Colonic mucosa (tissue), 4 donors: ENCODE results near the gene PDE10A. TPM values are rescaled to one million over a fixed set of nuclear protein-coding genes. Genes with fewer than 3 reads are reported as not detected.

Experiments
- DNase-seq: peaks from one replicate; pipeline ENCODE4 v3.0.0-alpha.2; 2020
- H3K27ac ChIP-seq: fragments of 200-600 bp; one replicate; pipeline ENCODE4 v1.8.0; 2021
- H3K27me3 ChIP-seq: fragments of 200-600 bp; one replicate; pipeline ENCODE4 v1.8.0; 2021
- H3K36me3 ChIP-seq: fragments of 200-600 bp; one replicate; pipeline ENCODE4 v1.8.0; 2021
- H3K4me1 ChIP-seq: fragments of 200-600 bp; one replicate; pipeline ENCODE4 v1.8.0; 2021; ENCODE audit warnings: mild to moderate bottlenecking
- H3K4me3 ChIP-seq: fragments of 200-600 bp; one replicate; pipeline ENCODE4 v1.8.0; 2021
- H3K9ac ChIP-seq, 2 donors: one replicate each; pipeline ENCODE4 v1.7.0; 2013; ENCODE audit warnings: control low read depth in 2 of 2, low read depth in 2 of 2, low read length in 2 of 2
- H3K9me3 ChIP-seq: fragments of 200-600 bp; one replicate; pipeline ENCODE4 v1.8.0; 2021
- CTCF ChIP-seq: fragments of 200-600 bp; IDR thresholded peaks from one replicate; pipeline ENCODE4 v1.8.0; 2022; ENCODE audit warnings: antibody characterized with exemption, mild to moderate bottlenecking
- intact Hi-C: fragments of 100-400 bp; cut with DNase I; formaldehyde crosslinking; loops from one replicate; pipeline ENCODE4 v1.14.1; 2022
- total RNA-seq, 2 donors: library from RNA; stranded (reverse); fragmentation: NEBNext Ultra II Directional in 1 of 2; extraction: Animal tissue kit (Norgen Biotek cat#: 25700) in 1 of 2; gene quantifications; one replicate each; pipeline ENCODE4 v1.2.1, GENCODE V29; 2021
- donor health status: healthy.
- donor health status: DM: no; HTN: no; CAD: no.
- donor health status: DM: no; HTN: no; CAD: no.

The PDE10A gene
- total RNA-seq, 2 donors from 2014 or later: 0.37 to 3.4 TPM

GRCh38 chr6:165685302-165685701 lies 22.3 kb upstream of the PDE10A start:
- no peak for DNase-seq
- Histone ChIP-seq H3K9ac (no peak overlapping the region), H3K36me3 (no peaks in the 10 kb centered on the region), H3K27ac (no peak overlapping the region), H3K27me3 (no peaks in the 10 kb centered on the region), H3K9me3 (no peaks in the 10 kb centered on the region), H3K4me3 (no peak overlapping the region), H3K4me1 (no peaks in the 10 kb centered on the region)
- no peak for TF ChIP-seq CTCF
- intact Hi-C loops: no loop called here

- no peak overlapping the region for H3K9ac ChIP-seq
- H3K36me3 ChIP-seq: no peaks in the 10 kb centered on the region
- H3K27ac ChIP-seq: no peak overlapping the region
- DNase-seq: no peak
- intact Hi-C loops: no loop called here
- no peak for TF ChIP-seq CTCF
- no peaks in the 10 kb centered on the region for H3K4me1 ChIP-seq
- no peaks in the 10 kb centered on the region for H3K9me3 ChIP-seq
- H3K27me3 ChIP-seq: no peaks in the 10 kb centered on the region
- H3K4me3 ChIP-seq: no peak overlapping the region
These were observed 21.3 kb upstream of the PDE10A start for GRCh38 chr6:165684333-165684732.

- Histone ChIP-seq H3K9ac (no peak overlapping the region), H3K27ac (no peak overlapping the region), H3K4me3 (no peak overlapping the region), H3K9me3 (no peaks in the 10 kb centered on the region), H3K4me1 (no peaks in the 10 kb centered on the region), H3K27me3 (no peaks in the 10 kb centered on the region), H3K36me3 (no peaks in the 10 kb centered on the region)
- no peak for TF ChIP-seq CTCF
- intact Hi-C loops: no loop called here
- no peak for DNase-seq
These were observed 17.9 kb upstream of the PDE10A start for GRCh38 chr6:165680975-165681374.

GRCh38 chr6:165679326-165679725 lies 16.3 kb upstream of the PDE10A start:
- H3K27ac ChIP-seq: no peak overlapping the region
- no peaks in the 10 kb centered on the region for H3K4me1 ChIP-seq
- intact Hi-C loops: no loop called here
- no peak overlapping the region for H3K4me3 ChIP-seq
- H3K36me3 ChIP-seq: no peaks in the 10 kb centered on the region
- DNase-seq: no peak
- TF ChIP-seq CTCF: no peak
- H3K9me3 ChIP-seq: no peaks in the 10 kb centered on the region
- no peak overlapping the region for H3K9ac ChIP-seq
- H3K27me3 ChIP-seq: no peaks in the 10 kb centered on the region

GRCh38 chr6:165678904-165679303 lies 15.9 kb upstream of the PDE10A start:
- Histone ChIP-seq H3K9ac (no peak overlapping the region), H3K27me3 (no peaks in the 10 kb centered on the region), H3K4me3 (no peak overlapping the region), H3K36me3 (no peaks in the 10 kb centered on the region), H3K9me3 (no peaks in the 10 kb centered on the region), H3K4me1 (no peaks in the 10 kb centered on the region), H3K27ac (no peak overlapping the region)
- TF ChIP-seq CTCF: no peak
- intact Hi-C loops: no loop called here
- no peak for DNase-seq

GRCh38 chr6:165678429-165678828 lies 15.4 kb upstream of the PDE10A start:
- no peak for TF ChIP-seq CTCF
- Histone ChIP-seq H3K27ac (no peak overlapping the region), H3K4me1 (no peaks in the 10 kb centered on the region), H3K9me3 (no peaks in the 10 kb centered on the region), H3K4me3 (no peak overlapping the region), H3K9ac (no peak overlapping the region), H3K27me3 (no peaks in the 10 kb centered on the region), H3K36me3 (no peaks in the 10 kb centered on the region)
- intact Hi-C loops: no loop called here
- no peak for DNase-seq
